ENCODE results near the gene SLC9C1.
A peak's percentile ranks its signal among the peaks of the same experiment; 100 is the strongest.

The SLC9C1 gene

GRCh38 chr3:112128843-112129727 lies 164.9 kb downstream of the SLC9C1 start:
- peak; percentile 80 for DNase-seq

DNA sequence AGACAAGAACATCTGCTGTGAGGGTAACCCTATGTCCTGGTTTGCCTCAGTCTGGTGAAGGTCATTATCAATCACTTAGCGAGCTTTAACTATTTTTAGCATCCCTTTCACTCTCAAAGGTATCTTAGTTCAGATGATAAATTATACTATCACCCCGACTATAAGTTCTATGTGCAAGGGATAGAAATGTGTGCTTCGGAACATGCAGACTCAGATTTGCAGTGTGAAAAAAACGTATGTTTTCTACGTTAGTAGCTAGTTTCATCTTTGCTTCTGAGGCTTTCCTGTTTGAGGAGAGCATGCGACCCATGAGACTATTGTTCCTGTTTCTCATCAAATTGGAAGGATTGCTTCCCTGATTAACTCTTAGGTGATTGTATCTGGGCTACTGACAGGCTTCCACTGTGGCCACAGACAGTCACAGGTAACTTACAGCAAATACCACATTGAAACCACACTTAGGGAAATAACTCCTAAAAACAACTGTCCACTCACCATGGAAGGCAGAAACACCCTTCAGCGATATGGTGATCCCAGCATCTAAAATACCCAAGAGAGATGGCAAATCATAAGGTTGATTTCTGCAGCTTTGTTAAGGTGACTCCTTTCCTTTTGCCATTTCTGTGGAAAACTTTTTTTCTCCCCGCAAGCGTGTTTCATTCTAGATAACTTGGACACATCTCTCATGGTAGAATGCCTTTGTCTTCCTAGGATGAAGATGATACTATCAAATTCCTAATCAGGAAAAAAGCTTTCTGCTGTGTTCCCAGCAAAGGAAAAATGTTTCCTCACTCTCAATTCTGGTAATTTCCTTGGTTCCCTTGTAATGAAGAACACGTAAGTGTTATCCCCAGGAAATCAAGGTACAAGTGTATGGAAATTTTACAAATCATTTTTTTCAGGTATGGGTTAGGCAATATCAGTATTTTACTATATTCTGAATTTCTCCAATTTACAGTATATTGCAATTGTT lies 166.2 kb downstream of the SLC9C1 start:
- DNase-seq: no peak

DNA sequence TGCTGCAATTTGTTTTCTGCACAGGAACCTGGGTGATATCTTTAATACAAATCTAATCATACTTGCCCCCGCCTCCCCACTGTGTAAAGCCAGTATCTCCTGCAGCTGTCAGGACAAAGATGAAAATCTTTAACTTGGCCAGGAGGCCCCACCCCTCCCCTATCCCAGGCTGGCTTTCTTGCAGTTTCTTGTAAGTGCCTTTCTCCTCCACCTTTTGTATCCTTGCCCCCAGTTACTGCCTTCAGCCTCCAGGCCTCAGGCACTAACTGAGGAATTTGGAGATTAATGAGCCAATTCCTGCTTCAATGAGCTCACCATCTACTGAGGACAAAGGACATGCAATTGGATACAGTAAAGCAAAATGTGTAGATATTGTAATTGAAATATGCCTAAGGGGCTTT lies 167.5 kb downstream of the SLC9C1 start:
- DNase-seq: peak; percentile 63

GRCh38 chr3:112124907-112125607 lies 169.0 kb downstream of the SLC9C1 start:
- no peak for DNase-seq

DNA sequence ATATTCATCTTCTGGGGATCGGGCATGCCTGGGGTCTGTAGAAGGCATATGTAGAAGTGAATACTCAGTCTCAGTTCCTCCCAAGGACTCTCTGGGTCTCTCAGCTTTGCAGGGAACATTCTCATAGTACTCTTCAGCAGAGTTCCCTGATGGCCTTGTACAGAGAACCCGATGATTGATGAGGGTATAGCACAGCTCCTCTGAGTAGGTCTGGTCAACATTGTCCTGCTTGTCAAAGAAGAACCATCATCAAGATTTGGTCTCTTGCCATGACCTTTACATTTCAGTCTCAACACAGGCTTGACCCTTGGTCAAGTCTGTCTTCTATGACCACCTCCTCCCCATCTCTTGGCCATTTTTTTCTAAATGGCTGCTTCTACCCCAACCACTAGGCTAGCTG lies 170.5 kb downstream of the SLC9C1 start:
- DNase-seq: no peak

DNA sequence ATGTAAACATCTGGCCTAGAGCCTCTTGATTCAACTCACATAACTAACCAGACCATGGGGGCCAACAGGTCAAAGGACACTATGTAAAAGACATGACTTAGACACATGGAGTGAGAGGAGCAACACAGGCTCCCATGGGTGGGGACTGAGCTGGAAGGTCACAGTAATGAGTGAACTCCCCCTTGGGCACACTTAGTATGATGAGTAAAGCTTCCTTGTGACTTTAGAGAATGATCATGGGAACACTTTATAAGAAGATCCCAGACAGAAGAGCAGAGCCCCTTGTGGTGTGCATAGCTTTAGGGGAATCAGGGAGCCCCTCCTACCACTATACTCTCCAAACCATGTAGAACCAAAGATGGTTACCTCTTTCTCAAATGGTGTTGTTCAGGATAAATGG lies 171.1 kb downstream of the SLC9C1 start:
- no peak for DNase-seq

DNA sequence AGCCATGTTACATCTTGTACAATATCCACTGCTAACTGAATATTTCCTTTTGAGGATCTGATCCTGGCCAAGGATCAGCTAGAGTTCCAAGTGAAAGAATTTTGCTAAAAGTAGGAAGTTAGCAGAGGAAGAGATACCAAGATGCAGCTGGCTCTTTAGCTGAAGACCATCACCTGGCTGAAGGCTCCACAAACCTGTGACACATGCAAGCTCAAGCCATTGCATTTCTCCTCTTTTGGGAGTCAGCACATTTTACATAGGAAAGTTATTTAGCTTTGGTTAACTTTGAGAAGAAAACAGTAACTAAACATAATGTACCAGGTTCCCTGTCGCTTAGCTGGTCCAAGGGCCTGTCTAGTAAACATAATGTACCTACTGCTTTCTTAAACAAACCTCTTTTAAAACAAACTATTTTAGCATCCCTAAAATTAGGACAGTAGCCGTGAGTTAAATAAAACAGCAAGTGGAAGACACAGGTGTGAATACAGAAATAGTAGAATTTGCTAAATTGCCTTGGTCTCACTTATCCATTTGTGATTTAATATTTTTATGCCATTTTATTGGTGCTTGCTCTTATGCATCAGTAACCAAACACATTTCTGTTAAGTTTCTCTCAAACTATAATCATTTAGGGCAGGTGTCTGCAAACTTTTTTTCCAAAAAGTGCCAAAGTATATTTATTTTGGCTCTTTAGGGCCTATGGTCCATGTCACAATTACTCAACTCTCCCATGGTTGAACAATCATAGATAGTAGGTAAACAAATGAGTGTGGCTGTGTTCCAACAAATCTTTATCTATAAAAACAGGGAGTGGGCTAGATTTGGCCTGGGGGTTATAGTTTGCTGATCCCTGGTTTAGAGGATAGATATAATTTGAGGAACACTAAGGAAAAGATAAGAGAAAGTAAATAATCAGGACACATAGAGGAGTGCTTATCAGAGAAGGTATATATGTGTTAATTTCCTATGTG lies 172.2 kb downstream of the SLC9C1 start:
- DNase-seq: no peak

- DNase-seq: no peak
Observed at GRCh38 chr3:112119962-112120836, 173.8 kb downstream of the SLC9C1 start.

DNA sequence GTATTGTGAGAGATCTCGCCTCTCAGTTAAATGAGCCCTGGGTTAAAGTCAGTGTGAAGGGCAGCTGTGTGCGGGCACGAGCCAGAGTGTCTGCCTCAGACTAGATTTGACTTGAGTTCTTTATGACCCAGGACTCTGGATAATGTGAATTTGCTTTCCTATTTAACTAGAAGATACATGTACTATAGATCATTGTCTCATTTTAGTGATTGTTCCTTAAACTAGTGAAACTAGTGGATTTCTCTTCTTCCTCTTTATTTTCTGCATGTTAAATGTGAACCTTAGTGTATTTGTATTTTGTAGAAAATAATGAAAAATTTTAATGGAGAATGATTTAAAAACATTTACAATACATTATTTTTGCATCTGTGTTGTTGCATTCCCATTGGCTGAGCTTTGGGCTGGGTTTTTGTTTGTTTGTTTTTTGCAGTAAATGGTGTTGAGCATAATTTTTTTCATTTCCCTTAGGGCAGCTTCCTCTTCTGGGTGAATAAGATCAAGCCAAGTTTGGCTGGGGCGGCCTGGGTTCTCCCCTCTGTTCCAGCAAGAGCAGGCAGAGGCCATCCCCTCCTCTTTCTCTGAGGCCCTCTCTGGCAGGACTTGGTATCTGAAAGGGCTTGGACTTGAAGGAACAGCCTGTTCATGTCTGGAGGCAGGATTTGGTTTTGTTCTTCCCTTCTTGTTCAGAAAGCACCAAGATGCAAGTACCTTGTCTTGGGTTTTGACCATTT lies 176.0 kb downstream of the SLC9C1 start:
- no peak for DNase-seq

- no peak for DNase-seq
Observed at GRCh38 chr3:112117415-112117814, 176.6 kb downstream of the SLC9C1 start.

GRCh38 chr3:112116748-112117186 lies 177.2 kb downstream of the SLC9C1 start:
- DNase-seq: no peak

DNA sequence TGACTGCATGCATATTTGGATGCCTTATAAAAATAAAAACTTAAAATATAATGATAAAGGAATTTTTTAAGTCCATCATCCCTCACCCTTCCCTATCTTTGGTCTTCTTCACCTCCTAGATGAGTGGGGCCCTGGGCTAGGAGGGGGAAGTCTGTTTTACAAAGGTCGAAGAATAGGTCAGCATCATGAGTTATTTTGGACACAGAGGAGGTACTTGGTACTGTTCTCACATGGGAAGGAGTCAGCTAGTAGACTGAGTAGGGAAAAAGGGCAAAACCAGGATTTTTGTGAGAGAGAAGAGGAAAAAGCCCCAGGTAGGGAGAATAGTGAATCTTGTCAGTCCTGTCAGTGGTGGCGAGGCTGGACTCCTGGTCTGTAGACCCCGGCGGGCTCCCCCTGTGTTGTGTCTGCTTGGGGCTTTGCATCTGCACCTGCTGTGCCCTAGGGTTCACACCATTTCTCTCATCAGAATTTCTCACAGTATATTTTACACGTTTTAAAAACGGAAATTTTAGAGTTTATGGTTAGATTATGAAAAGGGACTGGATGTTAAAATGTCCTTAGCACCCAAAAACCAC lies 178.1 kb downstream of the SLC9C1 start:
- no peak for DNase-seq

- DNase-seq: no peak
Observed at GRCh38 chr3:112115161-112115739, 178.8 kb downstream of the SLC9C1 start.

DNA sequence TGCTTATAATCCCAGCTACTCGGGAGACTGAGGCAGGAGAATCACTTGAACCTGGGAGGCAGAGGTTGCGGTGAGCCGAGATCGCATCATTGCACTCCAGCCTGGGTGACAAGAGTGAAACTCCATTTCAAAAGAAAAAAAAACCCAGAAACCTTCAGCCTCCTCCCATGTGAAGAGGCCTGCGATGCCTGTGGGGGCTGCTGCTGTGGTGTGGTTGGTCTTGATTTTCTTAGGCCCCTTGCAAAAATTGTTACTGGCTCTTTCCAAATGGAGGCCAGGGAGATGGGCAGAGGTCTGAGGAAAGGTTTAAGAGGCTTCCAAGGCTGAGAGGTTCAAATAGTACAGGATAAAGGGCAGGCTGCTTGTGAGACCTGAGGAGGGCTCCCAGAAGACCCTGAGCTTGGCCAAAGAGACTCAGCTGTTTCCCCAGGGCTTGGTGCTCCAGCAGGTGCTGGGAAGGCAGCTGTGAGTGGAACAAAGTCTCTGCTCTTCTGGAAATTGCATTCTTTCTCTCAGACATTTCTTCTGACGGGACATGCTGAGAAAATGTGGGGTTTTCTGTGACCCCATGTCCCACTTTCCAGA lies 179.3 kb downstream of the SLC9C1 start:
- DNase-seq: no peak

DNA sequence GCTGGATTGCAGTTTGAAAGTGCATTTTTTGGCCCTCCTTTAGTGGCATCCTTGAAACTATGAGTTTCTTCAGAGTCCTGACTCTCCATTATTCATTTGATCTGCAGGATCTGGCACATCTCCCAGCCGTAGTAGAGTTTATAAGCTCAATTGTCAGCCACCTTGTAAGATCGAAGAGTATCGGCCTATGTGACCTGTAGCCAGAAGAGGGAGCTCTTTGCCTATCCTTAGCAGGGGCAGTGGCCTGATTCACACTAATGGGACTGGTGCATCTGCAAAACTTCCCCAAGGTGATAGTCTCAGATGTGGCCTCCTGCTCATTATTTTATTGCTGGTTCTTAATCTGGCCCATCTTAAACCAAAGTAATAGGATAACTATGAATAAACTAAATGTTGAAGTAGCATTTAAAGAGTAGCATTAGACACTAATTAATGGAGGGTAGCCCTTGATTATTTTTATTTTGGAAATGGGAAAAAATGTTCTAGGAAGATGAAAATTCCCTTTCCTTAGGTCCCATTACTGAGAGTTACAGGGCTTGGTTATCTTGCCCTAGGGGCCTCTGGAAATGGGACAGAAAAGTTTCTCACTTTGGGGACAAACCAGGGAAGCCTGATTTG lies 182.1 kb downstream of the SLC9C1 start:
- DNase-seq: peak; percentile 68

GRCh38 chr3:112109322-112109721 lies 184.7 kb downstream of the SLC9C1 start:
- DNase-seq: no peak

DNA sequence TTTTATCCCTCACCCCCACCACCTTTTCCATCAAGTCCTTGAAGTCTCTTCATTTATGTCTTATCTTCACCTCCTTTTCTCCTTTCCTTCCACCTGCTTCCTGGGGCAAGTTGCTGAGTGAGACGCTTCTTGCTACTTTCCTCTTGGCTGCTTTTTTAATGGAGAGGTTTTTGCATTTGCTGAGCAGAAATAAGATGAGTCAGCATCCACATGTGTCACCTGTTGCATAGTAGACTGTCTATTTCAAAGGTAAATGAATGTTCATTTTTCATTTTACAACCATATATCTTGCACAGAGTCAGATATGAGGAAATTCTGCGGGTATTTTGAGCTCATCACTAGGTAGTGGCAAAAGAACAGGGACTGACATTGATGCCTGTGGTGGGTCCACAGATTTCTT lies 189.2 kb downstream of the SLC9C1 start:
- no peak for DNase-seq

DNA sequence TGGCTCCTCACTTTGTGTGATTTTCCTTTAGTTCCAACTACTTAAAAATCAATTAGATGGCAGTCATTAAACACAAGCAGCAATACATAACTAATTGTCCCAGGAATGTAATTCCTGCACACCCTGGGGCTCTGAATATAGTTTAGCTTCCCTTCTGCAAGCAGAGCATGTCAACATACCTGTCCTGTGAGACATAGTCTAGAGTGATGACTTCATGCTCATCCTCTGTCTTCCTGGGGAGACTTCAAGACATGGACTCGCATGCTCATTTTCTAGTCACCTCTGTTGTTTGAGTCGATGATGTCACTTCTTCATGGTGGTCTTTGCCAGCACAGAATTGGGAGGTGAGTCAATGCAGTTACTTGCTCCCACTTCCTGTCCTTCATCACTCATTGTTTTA lies 192.1 kb downstream of the SLC9C1 start:
- DNase-seq: peak; percentile 97
